Activated naive CD8-positive, alpha-beta T cell treated with anti-CD3 and anti-CD28 coated beads, Interleukin-2, amount 50 U/mL, for 16 hours (primary cell): ENCODE results near the gene RUVBL1.

ENCODE experiments used
- DNase-seq: peaks from one replicate; pipeline ENCODE4 v3.0.0-alpha.2; 2020; ENCODE audit warnings: low read depth, low spot score

Gene RUVBL1

GRCh38 chr3:128083396-128083795 is 40.2 kb downstream of the RUVBL1 start:
- no peak for DNase-seq

- DNase-seq: no peak
Measured at GRCh38 chr3:128082546-128082945, 41.1 kb downstream of the RUVBL1 start.

- DNase-seq: no peak
Measured at GRCh38 chr3:128081846-128082245, 41.8 kb downstream of the RUVBL1 start.

GRCh38 chr3:128081226-128081625 is 42.4 kb downstream of the RUVBL1 start:
- no peak for DNase-seq

- no peak for DNase-seq
Measured at GRCh38 chr3:128080323-128081080, 43.1 kb downstream of the RUVBL1 start.

- DNase-seq: no peak
Measured at GRCh38 chr3:128079823-128080222, 43.8 kb downstream of the RUVBL1 start.

DNA sequence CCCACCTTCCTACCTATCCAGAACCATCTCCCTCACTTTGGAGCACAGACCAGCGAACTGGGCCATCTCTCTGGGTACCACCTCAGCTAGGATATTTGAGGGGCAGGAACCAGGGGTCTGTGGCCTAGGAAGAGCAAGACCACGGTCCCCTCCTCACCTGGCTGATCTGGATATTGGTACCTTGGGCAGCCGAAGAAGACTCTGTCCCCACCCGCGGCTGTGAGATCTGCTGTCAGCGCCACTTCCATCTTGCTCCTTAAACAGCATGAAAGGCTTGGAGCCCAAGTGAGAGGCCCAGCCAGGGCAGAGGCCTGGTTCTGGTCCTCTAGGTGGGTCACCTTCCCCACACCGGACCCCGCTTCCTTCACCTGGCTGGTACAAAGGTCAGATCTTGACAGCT is 44.7 kb downstream of the RUVBL1 start:
- no peak for DNase-seq

DNA sequence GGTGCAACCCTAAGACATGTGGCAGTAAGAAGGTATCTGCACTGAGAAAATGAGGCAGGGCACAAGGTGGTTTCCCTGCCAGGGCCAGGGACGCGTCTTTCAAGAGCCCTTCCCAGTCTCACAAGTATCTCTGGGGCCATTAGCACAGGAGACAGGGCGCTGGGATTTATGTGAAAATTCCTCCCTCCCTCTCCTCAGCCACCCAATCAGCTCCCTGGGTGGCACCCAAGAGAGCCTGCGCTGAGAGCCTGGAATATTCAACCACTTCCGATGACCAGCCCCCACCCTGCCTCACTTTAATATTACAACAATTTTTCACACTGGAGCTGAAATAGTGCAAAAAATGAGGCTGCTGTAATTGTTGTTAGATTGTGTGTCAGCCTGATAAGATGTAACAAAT is 45.3 kb downstream of the RUVBL1 start:
- no peak for DNase-seq

DNA sequence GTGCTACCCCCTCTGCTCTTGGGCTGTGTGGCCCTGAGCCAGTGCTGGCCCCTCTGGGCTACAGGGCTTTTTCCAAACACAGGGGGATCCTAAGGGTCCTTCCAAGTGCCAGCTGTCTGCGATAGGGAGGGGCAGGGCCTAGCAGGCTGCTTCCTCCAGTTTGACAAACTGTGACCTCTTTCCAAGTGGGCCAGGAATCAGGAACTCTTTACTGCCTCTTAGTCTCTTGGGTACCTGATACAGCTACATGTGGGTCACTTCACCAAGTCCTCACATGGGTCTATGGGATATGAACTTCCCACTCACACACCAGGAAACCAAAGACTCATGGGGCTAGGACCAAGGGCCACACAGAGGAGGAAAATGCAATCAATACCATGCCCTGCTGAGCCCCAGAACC is 45.9 kb downstream of the RUVBL1 start:
- no peak for DNase-seq

GRCh38 chr3:128077202-128077624 is 46.4 kb downstream of the RUVBL1 start:
- DNase-seq: no peak

GRCh38 chr3:128076483-128077201 is 47.0 kb downstream of the RUVBL1 start:
- no peak for DNase-seq

GRCh38 chr3:128075522-128076482 is 47.8 kb downstream of the RUVBL1 start:
- peak; percentile 61 for DNase-seq

GRCh38 chr3:128074851-128075521 is 48.6 kb downstream of the RUVBL1 start:
- DNase-seq: no peak

- DNase-seq: no peak
Measured at GRCh38 chr3:128073807-128074206, 49.8 kb downstream of the RUVBL1 start.

- no peak for DNase-seq
Measured at GRCh38 chr3:128073185-128073725, 50.4 kb downstream of the RUVBL1 start.

GRCh38 chr3:128072454-128073184 is 51.0 kb downstream of the RUVBL1 start:
- no peak for DNase-seq

DNA sequence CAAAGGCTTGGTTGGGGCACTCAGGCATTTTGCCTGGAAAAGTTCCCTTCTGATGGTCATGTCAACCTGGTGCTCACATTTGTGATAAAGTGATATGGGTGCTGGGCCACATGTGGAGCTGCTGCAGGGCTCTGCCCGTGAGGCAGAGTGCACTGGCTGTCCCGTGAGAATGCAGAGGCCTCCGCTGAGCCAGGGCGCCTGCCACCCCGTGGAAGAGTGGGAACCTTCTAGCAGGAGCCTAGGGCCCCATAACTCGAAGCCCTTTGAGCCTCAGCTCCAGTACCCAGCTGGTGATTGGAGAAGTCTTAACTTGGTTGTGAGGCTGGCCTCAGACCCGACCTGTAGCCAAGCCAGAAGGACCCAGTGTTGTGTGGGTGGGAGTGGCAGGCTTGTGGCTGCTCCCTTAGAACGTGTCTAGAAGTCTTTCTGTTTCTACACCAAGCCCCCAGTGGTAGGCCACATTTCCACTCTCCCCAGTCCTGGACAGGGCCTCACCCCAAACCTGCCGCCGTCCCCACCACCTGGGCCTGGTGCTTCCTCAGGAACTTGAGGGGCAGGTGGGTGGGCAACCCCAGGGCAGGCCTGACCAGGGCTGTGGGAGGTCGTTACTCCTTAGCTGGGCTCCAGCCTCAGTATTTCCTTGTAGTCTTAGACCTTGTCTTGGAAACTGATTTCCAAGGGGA is 51.7 kb downstream of the RUVBL1 start:
- DNase-seq: no peak

DNA sequence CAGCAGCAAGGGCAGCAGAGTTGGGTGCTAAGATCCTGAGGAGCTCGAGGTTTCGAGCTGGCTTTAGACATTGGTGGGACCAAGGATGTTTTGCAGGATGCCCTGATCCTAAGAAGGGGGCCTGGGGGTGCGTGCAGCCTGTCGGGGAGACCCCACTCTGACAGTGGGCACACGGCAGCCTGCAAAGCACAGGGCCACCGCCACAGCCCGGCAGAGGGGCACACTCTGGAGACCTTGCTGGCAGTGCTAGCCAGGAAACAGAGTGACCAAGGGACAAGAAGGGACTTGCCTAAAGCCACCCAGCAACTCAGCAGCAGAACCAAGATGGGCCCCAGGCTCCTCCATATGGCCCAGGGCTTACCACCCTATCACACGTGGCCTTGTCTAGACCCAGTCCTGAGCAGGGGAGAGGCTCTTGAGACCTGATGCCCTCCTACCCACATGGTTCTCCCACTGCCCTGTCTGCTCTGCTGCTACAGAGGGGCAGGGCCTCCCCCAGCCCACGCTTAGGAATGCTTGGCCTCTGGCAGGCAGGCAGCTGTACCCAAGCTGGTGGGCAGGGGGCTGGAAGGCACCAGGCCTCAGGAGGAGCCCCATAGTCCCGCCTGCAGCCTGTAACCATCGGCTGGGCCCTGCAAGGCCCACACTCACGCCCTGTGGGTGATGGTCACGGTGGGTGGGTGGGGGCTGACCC is 52.6 kb downstream of the RUVBL1 start:
- DNase-seq: no peak

DNA sequence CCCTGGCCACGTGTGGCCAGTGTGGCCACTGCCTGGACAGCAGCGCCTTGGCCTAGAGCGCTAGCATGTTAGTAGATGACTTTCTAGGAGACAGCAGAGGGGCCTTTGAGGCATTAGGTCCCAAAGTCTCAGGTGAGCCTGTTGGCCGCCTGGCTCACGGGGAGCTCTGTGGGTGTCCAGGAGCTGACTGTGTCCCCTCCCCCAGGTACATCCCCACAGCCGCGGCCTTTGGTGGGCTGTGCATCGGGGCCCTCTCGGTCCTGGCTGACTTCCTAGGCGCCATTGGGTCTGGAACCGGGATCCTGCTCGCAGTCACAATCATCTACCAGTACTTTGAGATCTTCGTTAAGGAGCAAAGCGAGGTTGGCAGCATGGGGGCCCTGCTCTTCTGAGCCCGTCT is 54.3 kb downstream of the RUVBL1 start:
- no peak for DNase-seq
